Mammary epithelial cell (primary cell): Measurements from ENCODE around the gene CNKSR3.

Experiments used
- CTCF ChIP-seq, 2 donors: IDR thresholded peaks in 1 of 2; conservative IDR thresholded peaks in 1 of 2; 2 replicates each; pipeline ENCODE4 v1.5.1; 2011 to 2012; ENCODE audit warnings: inconsistent platforms in 2 of 2, low read length in 2 of 2, mild to moderate bottlenecking in 2 of 2, control low read depth in 1 of 2, low read depth in 1 of 2; ENCODE audit not compliant: insufficient read depth in 1 of 2; ENCODE audit errors: extremely low read depth in 1 of 2
- EZH2 ChIP-seq: IDR thresholded peaks from 2 replicates; pipeline ENCODE4 v1.6.1; 2012; ENCODE audit warnings: low read length, inconsistent platforms, borderline replicate concordance

GRCh38 chr6:154496186-154496585 is 14.3 kb downstream of the CNKSR3 start:
- TF ChIP-seq CTCF (conservative IDR thresholded peaks at IDR 0.05 in 1 of 2, IDR thresholded peaks at IDR 0.05 in 1 of 2; ENCODE audit: extremely low read depth in 1 of 2, insufficient read depth in 1 of 2, low read depth in 1 of 2, low read length in 2 of 2): no peak
- TF ChIP-seq EZH2: no peak
